B cell (primary cell): Measurements from ENCODE around the gene PKNOX2. TPM values are rescaled to one million over a fixed set of nuclear protein-coding genes. Genes with fewer than 3 reads are reported as not detected.

Experiments
- ATAC-seq: fragments of 200-7000 bp; cut with Tn5 transposase; one replicate; pipeline ENCODE4 v1.10.0; 2021; ENCODE audit warnings: low read depth, mild to moderate bottlenecking, moderate number of reproducible peaks, moderate library complexity
- CTCF ChIA-PET: fragments of 350-600 bp; sonication (Branson Sonifier 250); formaldehyde crosslinking; loops from one replicate; lab custom pipeline; 2021; ENCODE audit warnings: antibody characterized with exemption, inconsistent platforms; lab: Charles Lee
- POLR2A ChIA-PET: fragments of 350-600 bp; sonication (Branson Sonifier 250); formaldehyde crosslinking; loops from one replicate; lab custom pipeline; 2021; ENCODE audit warnings: antibody characterized with exemption; lab: Charles Lee
- DNase-seq: peaks from one replicate; pipeline ENCODE4 v3.0.0; 2013
- H2AFZ ChIP-seq: 2 replicates; pipeline ENCODE4 v1.6.1; 2012; ENCODE audit warnings: mild to moderate bottlenecking, low read depth, low read length; ENCODE audit not compliant: insufficient read depth, poor library complexity, severe bottlenecking
- H3K27ac ChIP-seq, 2 donors: 1 replicate in 1 of 2; 2 replicates in 1 of 2; pipeline ENCODE4 v1.5.1; 2012 to 2013; ENCODE audit warnings: low read length in 2 of 2, mild to moderate bottlenecking in 2 of 2, moderate library complexity in 1 of 2
- H3K27me3 ChIP-seq, 4 experiments: fragments of 200-600 bp in 1 of 4; sonication (generic) in 1 of 4; replicated peaks in 1 of 4; 1 replicate in 2 of 4; 2 replicates in 2 of 4; pipeline versions ENCODE4 v1.6.1 to v1.7.0; 2013 to 2016; ENCODE audit warnings: low read length in 3 of 4, mild to moderate bottlenecking in 2 of 4, mixed read lengths in 1 of 4, moderate library complexity in 1 of 4; ENCODE audit not compliant: insufficient read depth in 4 of 4, control insufficient read depth in 3 of 4; ENCODE audit errors: control extremely low read depth in 1 of 4
- H3K36me3 ChIP-seq, 2 experiments: replicated peaks in 1 of 2; 1 replicate in 1 of 2; 2 replicates in 1 of 2; pipeline versions ENCODE4 v1.6.1 to v1.7.1; 2013; ENCODE audit warnings: low read length in 1 of 2; ENCODE audit not compliant: insufficient read depth in 2 of 2, control insufficient read depth in 1 of 2; ENCODE audit errors: control extremely low read depth in 1 of 2, extremely low read depth in 1 of 2
- H3K4me1 ChIP-seq, 2 donors: fragments of 200-600 bp in 1 of 2; sonication (generic) in 1 of 2; 1 replicate in 1 of 2; 2 replicates in 1 of 2; pipeline versions ENCODE4 v1.5.1 to v1.6.1; 2013 to 2017; ENCODE audit warnings: low read length in 2 of 2; ENCODE audit not compliant: control insufficient read depth in 2 of 2, insufficient read depth in 2 of 2
- H3K4me2 ChIP-seq: replicated peaks from 2 replicates; pipeline ENCODE3; 2012; ENCODE audit warnings: mild to moderate bottlenecking, low read depth, low read length; ENCODE audit not compliant: poor library complexity, severe bottlenecking
- H3K4me3 ChIP-seq, 5 experiments: fragments of 200-600 bp in 1 of 5; sonication (generic) in 1 of 5; 1 replicate in 3 of 5; 2 replicates in 2 of 5; pipeline versions ENCODE4 v1.5.1 to v1.7.0; 2011 to 2016; ENCODE audit warnings: low read length in 4 of 5, mild to moderate bottlenecking in 4 of 5, low read depth in 2 of 5, control low read depth in 1 of 5, moderate library complexity in 1 of 5; ENCODE audit not compliant: insufficient read depth in 1 of 5; ENCODE audit errors: control extremely low read depth in 1 of 5, extremely low read depth in 1 of 5
- H3K79me2 ChIP-seq: fragments of 200-600 bp; sonication (generic); one replicate; pipeline ENCODE4 v1.6.0; 2016; ENCODE audit warnings: low read length; ENCODE audit not compliant: control insufficient read depth, insufficient read depth
- H3K9ac ChIP-seq: fragments of 200-600 bp; sonication (generic); 2 replicates; pipeline ENCODE4 v1.6.1; 2017; ENCODE audit warnings: mild to moderate bottlenecking, low read length, moderate library complexity
- H3K9me3 ChIP-seq, 3 donors: one replicate each; pipeline versions ENCODE4 v1.6.1 to v1.7.1; 2013; ENCODE audit warnings: low read length in 2 of 3; ENCODE audit not compliant: control insufficient read depth in 2 of 3, insufficient read depth in 1 of 3; ENCODE audit errors: control extremely low read depth in 1 of 3
- H4K20me1 ChIP-seq: 2 replicates; pipeline ENCODE4 v1.6.0; 2012; ENCODE audit warnings: mild to moderate bottlenecking, low read length; ENCODE audit not compliant: insufficient read depth, control insufficient read depth, poor library complexity, severe bottlenecking
- H3K27ac Mint-ChIP-seq: one replicate; pipeline ENCODE4 v1.8.0; 2021; ENCODE audit warnings: mixed read lengths
- H3K27me3 Mint-ChIP-seq: one replicate; pipeline ENCODE4 v1.8.0; 2021; ENCODE audit warnings: mixed read lengths
- H3K4me1 Mint-ChIP-seq: one replicate; pipeline ENCODE4 v1.8.0; 2021; ENCODE audit warnings: mixed read lengths
- H3K4me3 Mint-ChIP-seq: one replicate; pipeline ENCODE4 v1.8.0; 2021; ENCODE audit warnings: mixed read lengths
- H3K9me3 Mint-ChIP-seq: one replicate; pipeline ENCODE4 v1.8.0; 2022; ENCODE audit warnings: mixed read lengths; ENCODE audit not compliant: insufficient read depth
- CTCF ChIP-seq: fragments of 200-600 bp; IDR thresholded peaks from one replicate; pipeline ENCODE4 v1.8.0; 2022; ENCODE audit warnings: antibody characterized with exemption, mild to moderate bottlenecking
- EZH2 ChIP-seq: IDR thresholded peaks from 2 replicates; pipeline ENCODE4 v1.6.1; 2012; ENCODE audit warnings: borderline replicate concordance, low read depth, mild to moderate bottlenecking, moderate library complexity, low read length; ENCODE audit not compliant: insufficient read depth, poor library complexity, severe bottlenecking
- WGBS: methylation state at CpG from one replicate; pipeline ENCODE4 v1.1.5; 2013; ENCODE audit warnings: missing lambda C conversion rate; ENCODE audit not compliant: insufficient coverage; 5-methylcytosine and 5-hydroxymethylcytosine counted together
- intact Hi-C: fragments of 100-400 bp; cut with micrococcal nuclease; formaldehyde crosslinking; loops from one replicate; pipeline ENCODE4 v1.10.0; 2022
- polyA plus RNA-seq: library from polyadenylated mRNA; depleted of rRNA; stranded (reverse); fragments of >200 nt; gene quantifications from 2 replicates; pipeline ENCODE4 v1.2.3, GENCODE V29; 2012
- total RNA-seq, 2 donors: library from RNA; stranded (reverse); fragments of 120-200 nt in 1 of 2; gene quantifications; 1 replicate in 1 of 2; 2 replicates in 1 of 2; pipeline versions ENCODE4 v1.2.3 to v1.2.4, GENCODE V29; 2013 to 2022

PKNOX2 gene
- total and polyA plus RNA-seq, 2 donors (not counting 1 experiment from before 2014, with no cell fraction given) = not detected

GRCh38 chr11:125188021-125188420, 23.5 kb downstream of the PKNOX2 start:
- H3K4me1 Mint-ChIP-seq = no peaks in the 10 kb centered on the region
- H3K27ac Mint-ChIP-seq = no peak overlapping the region
- Histone ChIP-seq H3K27ac (no peak overlapping the region), H3K4me2 (no peak overlapping the region), H3K4me1 (no peaks in the 10 kb centered on the region), H3K27me3 (peaks cover 0 to 22% (median 6%) of the 10 kb centered on the region in 4 experiments), H3K79me2 (no peaks in the 10 kb centered on the region), H4K20me1 (no peaks in the 10 kb centered on the region), H3K36me3 (no peaks in the 10 kb centered on the region), H3K9me3 (peaks cover 0 to 10% (median 0%) of the 10 kb centered on the region in 3 donors), H2AFZ (no peak overlapping the region), H3K4me3 (no peak overlapping the region), H3K9ac (no peak overlapping the region)
- CTCF ChIA-PET = no interaction called here
- ATAC-seq = no peak
- TF ChIP-seq EZH2 (no peak), CTCF (no peak)
- peaks cover 2% of the 10 kb centered on the region for H3K9me3 Mint-ChIP-seq
- intact Hi-C loops = no loop called here
- H3K4me3 Mint-ChIP-seq = no peak overlapping the region
- peaks cover 57% of the 10 kb centered on the region for H3K27me3 Mint-ChIP-seq
- DNase-seq = no peak
- POLR2A ChIA-PET = no interaction called here

GRCh38 chr11:125190566-125190965, 26.0 kb downstream of the PKNOX2 start:
- 74% methylated on average over 5 of the region's 5 CpGs for WGBS
- no peaks in the 10 kb centered on the region for H3K4me1 Mint-ChIP-seq
- H3K27ac Mint-ChIP-seq = no peak overlapping the region
- H3K27me3 Mint-ChIP-seq = peaks cover 65% of the 10 kb centered on the region
- intact Hi-C loops = no loop called here
- DNase-seq (no peak), ATAC-seq (no peak)
- POLR2A ChIA-PET = no interaction called here
- peaks cover 5% of the 10 kb centered on the region for H3K9me3 Mint-ChIP-seq
- Histone ChIP-seq H3K4me2 (no peak overlapping the region), H3K79me2 (no peaks in the 10 kb centered on the region), H2AFZ (no peak overlapping the region), H3K4me1 (no peaks in the 10 kb centered on the region), H4K20me1 (no peaks in the 10 kb centered on the region), H3K9ac (no peak overlapping the region), H3K27me3 (peaks cover 0 to 27% (median 6%) of the 10 kb centered on the region in 4 experiments), H3K4me3 (no peak overlapping the region), H3K9me3 (peaks cover 0 to 25% (median 0%) of the 10 kb centered on the region in 3 donors), H3K36me3 (no peaks in the 10 kb centered on the region), H3K27ac (no peak overlapping the region)
- CTCF ChIA-PET = no interaction called here
- H3K4me3 Mint-ChIP-seq = no peak overlapping the region
- TF ChIP-seq CTCF (no peak), EZH2 (no peak)
